Activated T-cell treated with anti-CD3 and anti-CD28 coated beads, Interleukin-2, amount 50 U/mL, for 72 hours (primary cell): ENCODE results near the gene KIAA0825. TPM values are rescaled to one million over a fixed set of nuclear protein-coding genes. Genes with fewer than 3 reads are reported as not detected.

Source experiments
- ATAC-seq, 2 donors: fragments of 150-1000 bp; cut with Tn5 transposase; replicated peaks in 1 of 2; 2 replicates each; pipeline ENCODE4 v1.10.0; 2021; ENCODE audit warnings: moderate library complexity in 2 of 2, mild to moderate bottlenecking in 1 of 2
- DNase-seq, 2 donors: peaks; one replicate each; pipeline ENCODE4 v3.0.0; 2021 to 2022; ENCODE audit warnings: mixed read lengths in 1 of 2
- H3K27ac Mint-ChIP-seq: one replicate; pipeline ENCODE4 v1.8.0; 2022; ENCODE audit warnings: mild to moderate bottlenecking, moderate library complexity, mixed read lengths
- H3K27me3 Mint-ChIP-seq: one replicate; pipeline ENCODE4 v1.8.0; 2022; ENCODE audit warnings: low read depth, mixed read lengths
- H3K36me3 Mint-ChIP-seq, 2 donors: one replicate each; pipeline ENCODE4 v1.8.0; 2022; ENCODE audit warnings: mixed read lengths in 2 of 2, mild to moderate bottlenecking in 1 of 2; ENCODE audit not compliant: insufficient read depth in 2 of 2
- H3K4me1 Mint-ChIP-seq: one replicate; pipeline ENCODE4 v1.8.0; 2022; ENCODE audit warnings: low read depth, mixed read lengths
- H3K4me3 Mint-ChIP-seq, 2 donors: one replicate each; pipeline ENCODE4 v1.8.0; 2022; ENCODE audit warnings: mild to moderate bottlenecking in 2 of 2, mixed read lengths in 2 of 2, moderate library complexity in 2 of 2
- H3K9me3 Mint-ChIP-seq, 2 donors: one replicate each; pipeline ENCODE4 v1.8.0; 2022; ENCODE audit warnings: mixed read lengths in 2 of 2
- total RNA-seq, 2 donors: library from RNA; stranded (reverse); gene quantifications; one replicate each; pipeline ENCODE4 v1.2.3, GENCODE V29; 2022

The KIAA0825 gene
- total RNA-seq, 2 donors from 2014 or later, result 1.0 to 1.1 TPM

DNA sequence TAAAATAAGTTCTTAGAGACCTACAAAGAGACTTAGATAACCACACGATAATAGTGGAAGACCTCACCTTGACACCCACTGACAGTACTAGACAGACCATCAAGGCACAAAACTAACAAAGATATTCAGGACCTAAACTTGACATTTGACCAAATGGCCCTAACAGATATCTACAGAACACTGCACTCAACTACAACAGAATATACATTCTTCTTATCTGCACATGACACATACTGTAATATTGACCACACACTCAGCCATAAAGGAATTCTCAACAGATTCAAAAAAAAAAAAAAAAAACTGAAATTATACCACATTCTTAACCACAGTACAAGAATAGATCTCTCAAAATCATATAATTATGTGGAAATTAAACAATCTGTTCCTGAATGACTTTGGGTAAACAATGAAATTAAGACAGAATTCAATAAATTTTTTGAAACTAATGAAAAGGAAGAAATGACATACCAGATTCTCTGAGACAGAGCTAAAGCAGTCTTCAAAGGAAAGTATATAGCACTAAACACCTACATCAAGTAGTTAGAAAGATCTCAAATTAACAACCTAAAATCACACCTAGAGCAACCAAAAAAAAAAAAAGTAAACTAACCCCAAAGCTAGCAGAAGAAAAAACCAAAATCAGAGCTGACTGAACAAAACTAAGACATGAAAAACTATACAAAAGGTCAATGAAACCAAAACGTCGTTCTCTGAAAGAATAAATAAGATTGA lies 514.7 kb downstream of the KIAA0825 start:
- ATAC-seq, result no peak
- Mint-ChIP-seq H3K4me1 (peaks cover 27% of the 10 kb centered on the region), H3K36me3 (peaks cover 32 to 39% of the 10 kb centered on the region in 2 donors), H3K27ac (peak overlapping the region; percentile 14), H3K9me3 (peaks cover 12 to 19% of the 10 kb centered on the region in 2 donors), H3K27me3 (no peaks in the 10 kb centered on the region), H3K4me3 (peak overlapping the region in 1 of 2 donors; percentile 55)
- no peak for DNase-seq

Other genes with a start within 250 kb of the KIAA0825 start
- gene SLF1, start 65 bp upstream of the KIAA0825 start, total RNA-seq, result 10 to 100 TPM in 1 of 2 donors, 1 to 10 TPM in 1; 8.1 to 10.7 TPM